Neural cell (in vitro differentiated cells): ENCODE results near the gene PDIA6.

Experiments used
- EP300 ChIP-seq: fragments of 450-650 bp; conservative IDR thresholded peaks from 2 replicates; pipeline ENCODE4 v1.6.1; 2014; ENCODE audit warnings: antibody characterized with exemption, mild to moderate bottlenecking, moderate library complexity; ENCODE audit not compliant: poor library complexity, severe bottlenecking
- EZH2 ChIP-seq: fragments of 200-600, 300-800 bp; shearing (Covaris generic), sonication (generic); IDR thresholded peaks from 2 replicates; pipeline ENCODE4 v1.6.1; 2014; ENCODE audit warnings: antibody characterized with exemption, low read length, borderline replicate concordance, mild to moderate bottlenecking; ENCODE audit not compliant: insufficient read depth, poor library complexity, severe bottlenecking
- MXI1 ChIP-seq: fragments of 450-650 bp; conservative IDR thresholded peaks from 2 replicates; pipeline ENCODE4 v1.6.1; 2014; ENCODE audit warnings: antibody characterized with exemption, mild to moderate bottlenecking; ENCODE audit not compliant: poor library complexity, severe bottlenecking
- POLR2AphosphoS5 ChIP-seq: IDR thresholded peaks from 2 replicates; pipeline ENCODE4 v1.6.1; 2012
- RAD21 ChIP-seq: fragments of 450-650 bp; conservative IDR thresholded peaks from 2 replicates; pipeline ENCODE4 v1.6.1; 2014; ENCODE audit warnings: antibody characterized with exemption, mild to moderate bottlenecking, moderate library complexity
- SMC3 ChIP-seq: fragments of 450-650 bp; conservative IDR thresholded peaks from 2 replicates; pipeline ENCODE4 v1.6.1; 2014; ENCODE audit warnings: antibody characterized with exemption, mild to moderate bottlenecking, moderate library complexity; ENCODE audit not compliant: poor library complexity
- TAF1 ChIP-seq: IDR thresholded peaks from 2 replicates; pipeline ENCODE4 v1.6.1; 2012; ENCODE audit warnings: low read depth
- TF ChIP-seq, protein P1 (sequence below): IDR thresholded peaks from 2 replicates; pipeline ENCODE4 v1.6.1; 2012; ENCODE audit warnings: borderline replicate concordance
- TF ChIP-seq, protein P2 (sequence below): fragments of 450-650 bp; IDR thresholded peaks from 2 replicates; pipeline ENCODE4 v1.5.1; 2014; ENCODE audit warnings: antibody characterized with exemption, mild to moderate bottlenecking, moderate library complexity; ENCODE audit not compliant: poor library complexity, severe bottlenecking

DNA sequence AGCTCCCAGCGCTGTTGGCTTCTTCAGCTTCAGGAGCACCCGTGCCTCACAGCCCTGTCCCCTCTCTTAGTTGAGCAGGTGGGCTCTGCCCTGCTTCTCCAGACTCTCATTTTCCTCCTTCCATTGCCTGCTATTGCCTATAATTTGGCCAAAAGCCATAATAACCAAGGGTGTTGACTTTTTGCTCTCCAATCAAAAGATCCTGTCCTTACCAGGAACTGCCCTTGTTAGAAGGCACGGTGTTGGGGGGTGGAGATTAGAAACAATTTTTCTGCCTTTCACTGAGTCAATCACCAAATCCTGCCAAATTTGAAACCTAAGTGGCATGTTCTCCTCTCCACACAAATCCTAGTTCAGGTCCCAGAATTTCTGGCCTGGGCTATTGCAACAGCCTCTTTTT lies 16.7 kb upstream of the PDIA6 start:
- no peak for TF ChIP-seq EZH2
- TF ChIP-seq, protein P1, sequence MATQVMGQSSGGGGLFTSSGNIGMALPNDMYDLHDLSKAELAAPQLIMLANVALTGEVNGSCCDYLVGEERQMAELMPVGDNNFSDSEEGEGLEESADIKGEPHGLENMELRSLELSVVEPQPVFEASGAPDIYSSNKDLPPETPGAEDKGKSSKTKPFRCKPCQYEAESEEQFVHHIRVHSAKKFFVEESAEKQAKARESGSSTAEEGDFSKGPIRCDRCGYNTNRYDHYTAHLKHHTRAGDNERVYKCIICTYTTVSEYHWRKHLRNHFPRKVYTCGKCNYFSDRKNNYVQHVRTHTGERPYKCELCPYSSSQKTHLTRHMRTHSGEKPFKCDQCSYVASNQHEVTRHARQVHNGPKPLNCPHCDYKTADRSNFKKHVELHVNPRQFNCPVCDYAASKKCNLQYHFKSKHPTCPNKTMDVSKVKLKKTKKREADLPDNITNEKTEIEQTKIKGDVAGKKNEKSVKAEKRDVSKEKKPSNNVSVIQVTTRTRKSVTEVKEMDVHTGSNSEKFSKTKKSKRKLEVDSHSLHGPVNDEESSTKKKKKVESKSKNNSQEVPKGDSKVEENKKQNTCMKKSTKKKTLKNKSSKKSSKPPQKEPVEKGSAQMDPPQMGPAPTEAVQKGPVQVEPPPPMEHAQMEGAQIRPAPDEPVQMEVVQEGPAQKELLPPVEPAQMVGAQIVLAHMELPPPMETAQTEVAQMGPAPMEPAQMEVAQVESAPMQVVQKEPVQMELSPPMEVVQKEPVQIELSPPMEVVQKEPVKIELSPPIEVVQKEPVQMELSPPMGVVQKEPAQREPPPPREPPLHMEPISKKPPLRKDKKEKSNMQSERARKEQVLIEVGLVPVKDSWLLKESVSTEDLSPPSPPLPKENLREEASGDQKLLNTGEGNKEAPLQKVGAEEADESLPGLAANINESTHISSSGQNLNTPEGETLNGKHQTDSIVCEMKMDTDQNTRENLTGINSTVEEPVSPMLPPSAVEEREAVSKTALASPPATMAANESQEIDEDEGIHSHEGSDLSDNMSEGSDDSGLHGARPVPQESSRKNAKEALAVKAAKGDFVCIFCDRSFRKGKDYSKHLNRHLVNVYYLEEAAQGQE, result no peak
- TF ChIP-seq TAF1, result no peak
- TF ChIP-seq, protein P2, sequence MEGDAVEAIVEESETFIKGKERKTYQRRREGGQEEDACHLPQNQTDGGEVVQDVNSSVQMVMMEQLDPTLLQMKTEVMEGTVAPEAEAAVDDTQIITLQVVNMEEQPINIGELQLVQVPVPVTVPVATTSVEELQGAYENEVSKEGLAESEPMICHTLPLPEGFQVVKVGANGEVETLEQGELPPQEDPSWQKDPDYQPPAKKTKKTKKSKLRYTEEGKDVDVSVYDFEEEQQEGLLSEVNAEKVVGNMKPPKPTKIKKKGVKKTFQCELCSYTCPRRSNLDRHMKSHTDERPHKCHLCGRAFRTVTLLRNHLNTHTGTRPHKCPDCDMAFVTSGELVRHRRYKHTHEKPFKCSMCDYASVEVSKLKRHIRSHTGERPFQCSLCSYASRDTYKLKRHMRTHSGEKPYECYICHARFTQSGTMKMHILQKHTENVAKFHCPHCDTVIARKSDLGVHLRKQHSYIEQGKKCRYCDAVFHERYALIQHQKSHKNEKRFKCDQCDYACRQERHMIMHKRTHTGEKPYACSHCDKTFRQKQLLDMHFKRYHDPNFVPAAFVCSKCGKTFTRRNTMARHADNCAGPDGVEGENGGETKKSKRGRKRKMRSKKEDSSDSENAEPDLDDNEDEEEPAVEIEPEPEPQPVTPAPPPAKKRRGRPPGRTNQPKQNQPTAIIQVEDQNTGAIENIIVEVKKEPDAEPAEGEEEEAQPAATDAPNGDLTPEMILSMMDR, result no peak
- no peak for TF ChIP-seq MXI1
- TF ChIP-seq EP300, result no peak
- no peak for TF ChIP-seq POLR2AphosphoS5
- no peak for TF ChIP-seq RAD21
- no peak for TF ChIP-seq SMC3
